Mesenchymal stem cell (in vitro differentiated cells and primary cell): Measurements from ENCODE around the gene PLA2G4C.

Experiments
- DNase-seq: peaks from one replicate; pipeline ENCODE4 v3.0.0-alpha.2; 2013
- H2AFZ ChIP-seq: one replicate; pipeline ENCODE4 v1.6.1; 2013; ENCODE audit warnings: low read depth, mild to moderate bottlenecking, control low read depth, inconsistent platforms, low read length, moderate library complexity
- H2AK5ac ChIP-seq: 2 replicates; pipeline ENCODE4 v1.6.1; 2013; ENCODE audit warnings: low read length, moderate library complexity, mild to moderate bottlenecking, inconsistent platforms; ENCODE audit not compliant: severe bottlenecking
- H2BK120ac ChIP-seq: one replicate; pipeline ENCODE4 v1.6.1; 2013; ENCODE audit warnings: low read depth, mild to moderate bottlenecking, inconsistent platforms, low read length, moderate library complexity
- H2BK12ac ChIP-seq, 2 experiments: one replicate each; pipeline ENCODE4 v1.6.1; 2013; ENCODE audit warnings: inconsistent platforms in 2 of 2, low read length in 2 of 2, mild to moderate bottlenecking in 2 of 2, moderate library complexity in 2 of 2, control low read depth in 1 of 2
- H2BK15ac ChIP-seq: one replicate; pipeline ENCODE4 v1.6.1; 2013; ENCODE audit warnings: mild to moderate bottlenecking, low read depth, inconsistent platforms; ENCODE audit not compliant: poor library complexity, severe bottlenecking
- H2BK5ac ChIP-seq: 2 replicates; pipeline ENCODE4 v1.6.1; 2013; ENCODE audit warnings: low read depth, mild to moderate bottlenecking, low read length, control low read depth, inconsistent platforms; ENCODE audit not compliant: poor library complexity, severe bottlenecking
- H3K14ac ChIP-seq, 2 experiments: one replicate each; pipeline ENCODE4 v1.6.1; 2013; ENCODE audit warnings: inconsistent platforms in 2 of 2, low read length in 2 of 2, control low read depth in 1 of 2, mild to moderate bottlenecking in 1 of 2, moderate library complexity in 1 of 2
- H3K18ac ChIP-seq, 2 experiments: one replicate each; pipeline ENCODE4 v1.6.1; 2013; ENCODE audit warnings: inconsistent platforms in 2 of 2, low read length in 2 of 2, control low read depth in 1 of 2, low read depth in 1 of 2, mild to moderate bottlenecking in 1 of 2
- H3K23ac ChIP-seq, 2 experiments: one replicate each; pipeline ENCODE4 v1.6.1; 2013; ENCODE audit warnings: inconsistent platforms in 2 of 2, low read length in 2 of 2, mild to moderate bottlenecking in 2 of 2, moderate library complexity in 2 of 2, control low read depth in 1 of 2
- H3K27ac ChIP-seq: 2 replicates; pipeline ENCODE4 v1.5.1; 2013; ENCODE audit warnings: mild to moderate bottlenecking, moderate library complexity, low read length, control low read depth, inconsistent platforms; ENCODE audit not compliant: poor library complexity, severe bottlenecking
- H3K27me3 ChIP-seq, 2 experiments: 2 replicates each; pipeline versions ENCODE4 v1.6.1 to v1.7.0; 2013; ENCODE audit warnings: low read length in 2 of 2, mild to moderate bottlenecking in 2 of 2, moderate library complexity in 2 of 2, control low read depth in 1 of 2, inconsistent platforms in 1 of 2; ENCODE audit not compliant: control insufficient read depth in 1 of 2, insufficient read depth in 1 of 2
- H3K36me3 ChIP-seq, 2 experiments: 2 replicates each; pipeline versions ENCODE4 v1.6.1 to v1.7.0; 2013; ENCODE audit warnings: low read length in 2 of 2, control low read depth in 1 of 2, inconsistent platforms in 1 of 2, low read depth in 1 of 2, mild to moderate bottlenecking in 1 of 2; ENCODE audit not compliant: insufficient read depth in 2 of 2, control insufficient read depth in 1 of 2
- H3K4ac ChIP-seq, 2 experiments: one replicate each; pipeline ENCODE4 v1.6.1; 2013; ENCODE audit warnings: inconsistent platforms in 2 of 2, low read length in 2 of 2, mild to moderate bottlenecking in 2 of 2, moderate library complexity in 2 of 2, control low read depth in 1 of 2, low read depth in 1 of 2
- H3K4me1 ChIP-seq: 2 replicates; pipeline ENCODE4 v1.6.1; 2013; ENCODE audit warnings: low read depth, low read length, control low read depth; ENCODE audit not compliant: control insufficient read depth, insufficient read depth
- H3K4me2 ChIP-seq: 2 replicates; pipeline ENCODE4 v1.6.1; 2013; ENCODE audit warnings: low read length, mild to moderate bottlenecking, inconsistent platforms; ENCODE audit not compliant: poor library complexity, severe bottlenecking
- H3K4me3 ChIP-seq, 2 experiments: 2 replicates each; pipeline versions ENCODE4 v1.5.1 to v1.7.0; 2013; ENCODE audit warnings: low read length in 2 of 2, mild to moderate bottlenecking in 2 of 2, control low read depth in 1 of 2, low read depth in 1 of 2; ENCODE audit not compliant: insufficient read depth in 1 of 2
- H3K79me1 ChIP-seq: replicated peaks from 2 replicates; pipeline ENCODE4 v1.6.1; 2013; ENCODE audit warnings: mild to moderate bottlenecking, control low read depth, low read length, inconsistent platforms; ENCODE audit not compliant: poor library complexity, severe bottlenecking
- H3K9ac ChIP-seq: 2 replicates; pipeline ENCODE4 v1.7.0; 2013; ENCODE audit warnings: mild to moderate bottlenecking, low read length, moderate library complexity
- H3K9me3 ChIP-seq: 2 replicates; pipeline ENCODE4 v1.7.0; 2013; ENCODE audit warnings: mild to moderate bottlenecking, low read length; ENCODE audit not compliant: control insufficient read depth
- H4K8ac ChIP-seq: one replicate; pipeline ENCODE4 v1.6.1; 2013; ENCODE audit warnings: inconsistent platforms, mild to moderate bottlenecking, low read length, moderate library complexity
- H4K91ac ChIP-seq: one replicate; pipeline ENCODE4 v1.6.1; 2013; ENCODE audit warnings: mild to moderate bottlenecking, low read length, inconsistent platforms
- WGBS: methylation state at CpG from one replicate; pipeline ENCODE4 v1.1.7; 2013; ENCODE audit warnings: mixed read lengths; 5-methylcytosine and 5-hydroxymethylcytosine counted together

Gene PLA2G4C

GRCh38 chr19:48127561-48127960 is 16.9 kb upstream of the PLA2G4C start:
- no peak for DNase-seq
- Histone ChIP-seq H2BK12ac (no peak overlapping the region), H3K27me3 (no peaks in the 10 kb centered on the region), H2BK120ac (no peak overlapping the region), H3K79me1 (no peaks in the 10 kb centered on the region), H3K4me2 (no peak overlapping the region), H3K4me3 (no peak overlapping the region), H2BK15ac (no peak overlapping the region), H3K36me3 (peaks cover 30 to 49% of the 10 kb centered on the region in 2 experiments), H3K18ac (no peak overlapping the region), H2BK5ac (no peak overlapping the region), H3K9ac (no peak overlapping the region), H3K27ac (no peak overlapping the region), H3K4ac (no peak overlapping the region), H3K23ac (no peak overlapping the region), H2AFZ (no peak overlapping the region), H3K4me1 (peaks cover 2% of the 10 kb centered on the region), H4K91ac (no peak overlapping the region), H3K9me3 (no peaks in the 10 kb centered on the region), H2AK5ac (no peak overlapping the region), H3K14ac (no peak overlapping the region), H4K8ac (no peak overlapping the region)
- WGBS, result over 99% methylated on average over 6 of the region's 6 CpGs

- peaks cover 4% of the 10 kb centered on the region for H3K4me1 ChIP-seq
These were observed 13.5 kb upstream of the PLA2G4C start for GRCh38 chr19:48123907-48124651.

GRCh38 chr19:48122421-48122820 is 11.8 kb upstream of the PLA2G4C start:
- Histone ChIP-seq H2BK15ac (no peak overlapping the region), H2BK12ac (no peak overlapping the region), H3K4me1 (peaks cover 4% of the 10 kb centered on the region), H2BK120ac (no peak overlapping the region), H3K9me3 (no peaks in the 10 kb centered on the region), H3K4ac (no peak overlapping the region), H2AFZ (no peak overlapping the region), H3K27ac (no peak overlapping the region), H3K23ac (no peak overlapping the region), H2AK5ac (no peak overlapping the region), H3K18ac (no peak overlapping the region), H4K91ac (no peak overlapping the region), H3K14ac (no peak overlapping the region), H3K79me1 (no peaks in the 10 kb centered on the region), H2BK5ac (no peak overlapping the region), H3K9ac (no peak overlapping the region), H3K27me3 (no peaks in the 10 kb centered on the region), H3K4me3 (no peak overlapping the region), H3K36me3 (peaks cover 26 to 43% of the 10 kb centered on the region in 2 experiments), H3K4me2 (no peak overlapping the region), H4K8ac (no peak overlapping the region)
- DNase-seq, result no peak
- WGBS, result 96% methylated on average over 14 of the region's 14 CpGs

More at GRCh38 chr19:48123907-48124651, 13.5 kb upstream of the PLA2G4C start:
- Histone ChIP-seq H3K79me1 (no peaks in the 10 kb centered on the region), H3K23ac (no peak overlapping the region), H3K4me3 (no peak overlapping the region), H3K9ac (peak overlapping the region; percentile 21), H4K8ac (no peak overlapping the region), H3K14ac (peak overlapping the region in 1 of 2 experiments; percentile 11), H3K36me3 (peaks cover 23 to 45% of the 10 kb centered on the region in 2 experiments), H3K4me2 (no peak overlapping the region), H3K27me3 (no peaks in the 10 kb centered on the region), H2BK15ac (no peak overlapping the region), H2BK12ac (no peak overlapping the region), H3K4ac (no peak overlapping the region), H3K27ac (no peak overlapping the region), H2BK120ac (no peak overlapping the region), H3K18ac (no peak overlapping the region), H3K9me3 (no peaks in the 10 kb centered on the region), H4K91ac (no peak overlapping the region), H2AFZ (no peak overlapping the region), H2AK5ac (no peak overlapping the region), H2BK5ac (no peak overlapping the region)
- WGBS, result 79% methylated on average over 11 of the region's 12 CpGs
- DNase-seq, result no peak

- WGBS, result 69% methylated on average over 10 of the region's 10 CpGs
These were observed 11.3 kb upstream of the PLA2G4C start for GRCh38 chr19:48121909-48122371.

More at GRCh38 chr19:48121909-48122371, 11.3 kb upstream of the PLA2G4C start:
- no peak overlapping the region for H3K18ac ChIP-seq
- H3K4me1 ChIP-seq, result peaks cover 4% of the 10 kb centered on the region
- no peaks in the 10 kb centered on the region for H3K27me3 ChIP-seq
- no peak for DNase-seq
- H3K23ac ChIP-seq, result no peak overlapping the region
- no peak overlapping the region for H3K14ac ChIP-seq
- H2BK5ac ChIP-seq, result no peak overlapping the region
- no peaks in the 10 kb centered on the region for H3K9me3 ChIP-seq
- no peak overlapping the region for H3K9ac ChIP-seq
- no peak overlapping the region for H2BK120ac ChIP-seq
- H2AFZ ChIP-seq, result no peak overlapping the region
- no peak overlapping the region for H3K4ac ChIP-seq
- H3K36me3 ChIP-seq, result peaks cover 21 to 40% of the 10 kb centered on the region in 2 experiments
- no peak overlapping the region for H2BK15ac ChIP-seq
- H2AK5ac ChIP-seq, result no peak overlapping the region
- no peak overlapping the region for H3K27ac ChIP-seq
- no peak overlapping the region for H4K8ac ChIP-seq
- H3K79me1 ChIP-seq, result no peaks in the 10 kb centered on the region
- H2BK12ac ChIP-seq, result no peak overlapping the region
- no peak overlapping the region for H3K4me2 ChIP-seq
- no peak overlapping the region for H4K91ac ChIP-seq
- no peak overlapping the region for H3K4me3 ChIP-seq
